Body of pancreas (tissue), 4 donors: Measurements from ENCODE around the gene NUP205. TPM values are rescaled to one million over a fixed set of nuclear protein-coding genes. Genes with fewer than 3 reads are reported as not detected.

Experiments used
- ATAC-seq: fragments of 150-250 bp; one replicate; pipeline ENCODE4 v1.9.1; 2016
- DNase-seq, 4 donors: peaks; one replicate each; pipeline ENCODE4 v3.0.0-alpha.2; 2019
- H3K27ac ChIP-seq, 4 donors: fragments of 200-600 bp; sonication (generic); 1 replicate in 3 of 4; 2 replicates in 1 of 4; pipeline versions ENCODE4 v1.5.1 to v1.6.1; 2016 to 2019; ENCODE audit warnings: mild to moderate bottlenecking in 1 of 4, mixed read lengths in 1 of 4, moderate library complexity in 1 of 4
- H3K27me3 ChIP-seq, 2 donors: fragments of 200-600 bp; sonication (generic); one replicate each; pipeline ENCODE4 v1.6.0; 2016; ENCODE audit warnings: mild to moderate bottlenecking in 1 of 2
- H3K36me3 ChIP-seq, 2 donors: fragments of 200-600 bp; sonication (generic); replicated peaks in 1 of 2; 2 replicates each; pipeline ENCODE4 v1.5.1; 2016; ENCODE audit warnings: low read depth in 2 of 2; ENCODE audit not compliant: insufficient read depth in 1 of 2
- H3K4me1 ChIP-seq: fragments of 200-600 bp; sonication (generic); one replicate; pipeline ENCODE4 v1.6.0; 2016
- H3K4me3 ChIP-seq, 2 donors: fragments of 200-600 bp; sonication (generic); 1 replicate in 1 of 2; 2 replicates in 1 of 2; pipeline ENCODE4 v1.5.1; 2016 to 2019
- H3K9me3 ChIP-seq, 3 donors: fragments of 200-600 bp; sonication (generic); 1 replicate in 2 of 3; 2 replicates in 1 of 3; pipeline ENCODE4 v1.5.1; 2016
- POLR2A ChIP-seq, 3 donors: fragments of 450-650 bp; IDR thresholded peaks; one replicate each; pipeline ENCODE4 v1.6.1; 2016; ENCODE audit warnings: antibody characterized with exemption in 3 of 3, mild to moderate bottlenecking in 2 of 3
- WGBS, 2 donors: methylation state at CpG; one replicate each; pipeline ENCODE4 v1.1.5; 2017; 5-methylcytosine and 5-hydroxymethylcytosine counted together
- intact Hi-C: fragments of 100-400 bp; cut with DNase I; formaldehyde crosslinking; loops from one replicate; pipeline ENCODE4 v1.15.1; 2023
- total RNA-seq, 2 donors: library from RNA; depleted of rRNA; stranded (reverse); fragments of >200 nt; gene quantifications; one replicate each; pipeline ENCODE4 v1.1.0, GENCODE V29; 2016
- TF ChIP-seq, protein P1 (sequence below), 7 experiments: fragments of 450-650 bp in 4 of 7; fragments of 200-600 bp in 3 of 7; sonication (generic) in 3 of 7; IDR thresholded peaks; one replicate each; pipeline ENCODE4 v1.5.1; 2016 to 2019; ENCODE audit warnings: antibody characterized with exemption in 7 of 7

NUP205 gene, protein sequence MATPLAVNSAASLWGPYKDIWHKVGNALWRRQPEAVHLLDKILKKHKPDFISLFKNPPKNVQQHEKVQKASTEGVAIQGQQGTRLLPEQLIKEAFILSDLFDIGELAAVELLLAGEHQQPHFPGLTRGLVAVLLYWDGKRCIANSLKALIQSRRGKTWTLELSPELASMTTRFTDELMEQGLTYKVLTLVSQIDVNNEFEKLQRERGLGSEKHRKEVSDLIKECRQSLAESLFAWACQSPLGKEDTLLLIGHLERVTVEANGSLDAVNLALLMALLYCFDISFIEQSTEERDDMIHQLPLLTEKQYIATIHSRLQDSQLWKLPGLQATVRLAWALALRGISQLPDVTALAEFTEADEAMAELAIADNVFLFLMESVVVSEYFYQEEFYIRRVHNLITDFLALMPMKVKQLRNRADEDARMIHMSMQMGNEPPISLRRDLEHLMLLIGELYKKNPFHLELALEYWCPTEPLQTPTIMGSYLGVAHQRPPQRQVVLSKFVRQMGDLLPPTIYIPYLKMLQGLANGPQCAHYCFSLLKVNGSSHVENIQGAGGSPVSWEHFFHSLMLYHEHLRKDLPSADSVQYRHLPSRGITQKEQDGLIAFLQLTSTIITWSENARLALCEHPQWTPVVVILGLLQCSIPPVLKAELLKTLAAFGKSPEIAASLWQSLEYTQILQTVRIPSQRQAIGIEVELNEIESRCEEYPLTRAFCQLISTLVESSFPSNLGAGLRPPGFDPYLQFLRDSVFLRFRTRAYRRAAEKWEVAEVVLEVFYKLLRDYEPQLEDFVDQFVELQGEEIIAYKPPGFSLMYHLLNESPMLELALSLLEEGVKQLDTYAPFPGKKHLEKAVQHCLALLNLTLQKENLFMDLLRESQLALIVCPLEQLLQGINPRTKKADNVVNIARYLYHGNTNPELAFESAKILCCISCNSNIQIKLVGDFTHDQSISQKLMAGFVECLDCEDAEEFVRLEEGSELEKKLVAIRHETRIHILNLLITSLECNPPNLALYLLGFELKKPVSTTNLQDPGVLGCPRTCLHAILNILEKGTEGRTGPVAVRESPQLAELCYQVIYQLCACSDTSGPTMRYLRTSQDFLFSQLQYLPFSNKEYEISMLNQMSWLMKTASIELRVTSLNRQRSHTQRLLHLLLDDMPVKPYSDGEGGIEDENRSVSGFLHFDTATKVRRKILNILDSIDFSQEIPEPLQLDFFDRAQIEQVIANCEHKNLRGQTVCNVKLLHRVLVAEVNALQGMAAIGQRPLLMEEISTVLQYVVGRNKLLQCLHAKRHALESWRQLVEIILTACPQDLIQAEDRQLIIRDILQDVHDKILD (N-terminal part only)
- total RNA-seq: 10 to 100 TPM; 13.7 to 24.4 TPM

DNA sequence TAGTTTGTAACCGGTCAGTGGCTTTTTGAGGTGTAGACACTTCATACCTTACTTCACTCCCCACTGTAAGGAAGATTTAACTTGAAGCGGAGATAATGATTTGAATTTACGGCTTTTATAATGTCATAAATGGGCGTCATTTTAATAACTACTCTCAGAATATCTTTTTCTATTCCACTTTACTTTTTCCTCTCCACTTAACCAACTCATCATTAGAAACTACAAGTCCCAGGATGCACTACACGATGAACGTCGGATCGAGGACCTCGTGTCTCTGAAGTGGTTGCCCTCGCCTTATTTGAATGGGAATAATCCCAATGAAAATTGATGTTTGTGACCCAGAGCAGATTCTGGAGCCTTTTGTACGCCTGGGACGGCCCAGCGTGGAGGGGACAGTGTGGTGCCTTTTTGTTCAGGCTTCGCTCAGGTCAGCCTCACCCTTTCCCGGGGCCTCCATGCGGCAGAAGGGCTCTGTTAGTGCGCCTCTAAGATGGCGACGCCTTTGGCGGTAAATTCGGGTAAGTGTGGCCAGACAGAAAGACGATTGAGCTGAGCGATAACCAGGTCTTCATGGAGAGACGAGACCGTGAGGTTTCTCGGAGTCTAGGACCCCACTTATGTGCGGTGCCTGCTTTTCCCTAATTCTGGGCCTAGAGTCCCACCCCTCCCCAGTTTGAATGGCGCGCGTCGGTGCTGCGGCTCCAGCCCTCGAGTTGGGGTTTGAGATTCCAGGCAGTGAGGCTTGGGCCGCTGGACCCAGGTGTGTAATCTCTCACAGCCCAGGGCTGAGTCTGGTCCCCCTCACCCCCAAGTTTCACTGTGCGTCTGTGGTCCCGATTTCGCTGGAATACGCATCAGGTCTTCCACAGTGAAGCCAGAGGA, at the start of gene NUP205:
NUP205 (plus strand) TSS at position 463 of the 882 bp plus-strand sequence; CDS start at position 491, 28 bp downstream.
- Histone ChIP-seq H3K4me3 (peak within 1 kb of the TSS; percentile 52 to 58), H3K27me3 (no peaks in the 10 kb centered on the region), H3K36me3 (no peaks in the 10 kb centered on the region), H3K9me3 (no peaks in the 10 kb centered on the region), H3K4me1 (peaks cover 4% of the 10 kb centered on the region), H3K27ac (peak within 1 kb of the TSS; percentile 87 to 98 (median 91))
- peak; percentile 51 to 69 (median 60) for DNase-seq
- WGBS, 2 donors: 2 to 5% methylated on average over 15 to 38 of the region's 38 CpGs
- intact Hi-C loops: no loop called here
- TF ChIP-seq, protein P1, sequence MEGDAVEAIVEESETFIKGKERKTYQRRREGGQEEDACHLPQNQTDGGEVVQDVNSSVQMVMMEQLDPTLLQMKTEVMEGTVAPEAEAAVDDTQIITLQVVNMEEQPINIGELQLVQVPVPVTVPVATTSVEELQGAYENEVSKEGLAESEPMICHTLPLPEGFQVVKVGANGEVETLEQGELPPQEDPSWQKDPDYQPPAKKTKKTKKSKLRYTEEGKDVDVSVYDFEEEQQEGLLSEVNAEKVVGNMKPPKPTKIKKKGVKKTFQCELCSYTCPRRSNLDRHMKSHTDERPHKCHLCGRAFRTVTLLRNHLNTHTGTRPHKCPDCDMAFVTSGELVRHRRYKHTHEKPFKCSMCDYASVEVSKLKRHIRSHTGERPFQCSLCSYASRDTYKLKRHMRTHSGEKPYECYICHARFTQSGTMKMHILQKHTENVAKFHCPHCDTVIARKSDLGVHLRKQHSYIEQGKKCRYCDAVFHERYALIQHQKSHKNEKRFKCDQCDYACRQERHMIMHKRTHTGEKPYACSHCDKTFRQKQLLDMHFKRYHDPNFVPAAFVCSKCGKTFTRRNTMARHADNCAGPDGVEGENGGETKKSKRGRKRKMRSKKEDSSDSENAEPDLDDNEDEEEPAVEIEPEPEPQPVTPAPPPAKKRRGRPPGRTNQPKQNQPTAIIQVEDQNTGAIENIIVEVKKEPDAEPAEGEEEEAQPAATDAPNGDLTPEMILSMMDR (IDR thresholded peaks at IDR 0.05): peak in 4 of 7 experiments; percentile 27 to 48 (median 41)
- TF ChIP-seq POLR2A (IDR thresholded peaks at IDR 0.05): peak; percentile 15 to 69 (median 62)
- ATAC-seq: peak; percentile 93

DNA sequence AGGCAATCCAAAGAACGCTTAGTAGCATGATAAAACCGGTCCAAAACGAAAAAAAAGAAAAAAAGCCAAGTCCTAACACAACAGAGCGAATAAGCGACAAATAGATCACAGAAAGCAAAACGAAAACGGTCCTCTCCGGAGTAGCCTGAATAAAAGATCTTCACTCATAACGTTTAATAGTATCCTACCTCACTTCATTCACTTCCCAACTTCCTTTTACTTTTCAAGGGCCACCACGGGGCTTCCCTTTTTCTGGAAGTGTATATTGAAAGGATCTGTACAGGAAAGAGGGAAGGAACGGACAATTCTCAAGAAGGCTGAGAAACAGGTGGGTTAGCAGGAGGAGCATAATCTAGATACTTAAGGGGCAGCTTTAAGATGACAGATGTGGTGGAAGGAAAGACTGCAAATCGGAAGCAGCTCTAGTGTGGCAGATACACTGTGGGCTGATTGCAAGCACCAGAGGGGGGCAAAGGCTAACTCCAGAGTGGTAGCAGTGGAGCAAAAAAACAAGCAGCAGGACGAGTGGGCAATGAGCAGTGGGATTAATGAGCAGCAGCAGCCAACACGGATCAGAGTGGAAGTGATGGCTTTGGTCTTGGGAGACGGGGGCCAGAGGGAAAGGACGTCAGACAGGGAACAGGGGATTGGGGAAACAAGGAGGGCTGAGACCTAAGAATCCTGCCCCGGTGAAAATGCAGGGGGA, 48.7 kb upstream of the NUP205 start:
- H3K4me3 ChIP-seq: peak overlapping the region; percentile 51 to 75
- intact Hi-C loops: no loop called here
- DNase-seq (peak; percentile 16 to 35 (median 19)), ATAC-seq (peak; percentile 2)
- peak overlapping the region; percentile 86 to 94 (median 90) for H3K27ac ChIP-seq
- no peaks in the 10 kb centered on the region for H3K36me3 ChIP-seq
- H3K9me3 ChIP-seq: no peaks in the 10 kb centered on the region
- H3K27me3 ChIP-seq: no peaks in the 10 kb centered on the region
- peaks cover 20% of the 10 kb centered on the region for H3K4me1 ChIP-seq
- TF ChIP-seq POLR2A (IDR thresholded peaks at IDR 0.05): no peak
- TF ChIP-seq, protein P1 (IDR thresholded peaks at IDR 0.05): no peak
- WGBS, 2 donors: 0% methylated on average over 17 of the region's 17 CpGs

DNA sequence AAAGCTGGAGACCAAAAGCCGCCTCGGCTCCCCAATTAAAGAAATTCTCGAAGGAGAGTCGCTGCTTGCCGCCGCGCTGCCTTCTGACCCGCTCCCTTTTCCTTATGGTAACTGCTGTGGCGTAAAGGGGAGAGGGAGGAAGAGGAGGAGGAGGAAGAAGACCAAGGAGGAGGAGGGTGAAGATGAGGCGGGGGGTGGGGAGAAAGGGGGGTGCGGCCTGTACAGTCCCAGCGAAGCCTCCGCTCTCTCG, 48.2 kb upstream of the NUP205 start:
- intact Hi-C loops: no loop called here

More for the DNA sequence above, 48.2 kb upstream of the NUP205 start:
- Histone ChIP-seq H3K27ac (peak overlapping the region; percentile 86 to 94 (median 90)), H3K4me1 (peaks cover 20% of the 10 kb centered on the region), H3K9me3 (no peaks in the 10 kb centered on the region), H3K36me3 (no peaks in the 10 kb centered on the region), H3K4me3 (peak overlapping the region; percentile 51 to 75), H3K27me3 (no peaks in the 10 kb centered on the region)
- 0% methylated on average over 14 of the region's 14 CpGs for WGBS, 2 donors
- ATAC-seq (no peak), DNase-seq (no peak)
- TF ChIP-seq POLR2A (IDR thresholded peaks at IDR 0.05): no peak
- TF ChIP-seq, protein P1 (IDR thresholded peaks at IDR 0.05): no peak
